Brain microvascular endothelial cell (primary cell): ENCODE data around the gene MEGF11.

ENCODE experiments used
- DNase-seq: peaks from one replicate; pipeline ENCODE4 v3.0.0-alpha.2; 2020
- H3K27ac ChIP-seq: fragments of 250-450 bp; sonication (Bioruptor Pico); 2 replicates; pipeline ENCODE4 v1.5.1; 2020; ENCODE audit warnings: mild to moderate bottlenecking, moderate library complexity
- H3K27me3 ChIP-seq: fragments of 250-450 bp; sonication (Bioruptor Pico); replicated peaks from 2 replicates; pipeline ENCODE4 v1.5.1; 2020; ENCODE audit warnings: mild to moderate bottlenecking
- H3K36me3 ChIP-seq: fragments of 250-450 bp; sonication (Bioruptor Pico); replicated peaks from 2 replicates; pipeline ENCODE4 v1.5.1; 2020; ENCODE audit warnings: mild to moderate bottlenecking
- H3K4me3 ChIP-seq: 2 replicates; pipeline ENCODE4 v1.5.1; 2011; ENCODE audit warnings: low read depth, mild to moderate bottlenecking, control low read depth, low read length, moderate library complexity
- in situ Hi-C: cut with HindIII; loops from 2 replicates; pipeline ENCODE4 v1.10.0; 2017; ENCODE audit warnings: low sequenced_read_pairs, low pct_ligation_motif_present
- TF ChIP-seq, protein P1 (sequence below): IDR thresholded peaks from 2 replicates; pipeline ENCODE4 v1.5.1; 2011; ENCODE audit warnings: low read depth, mild to moderate bottlenecking, moderate library complexity, low read length, control low read depth, inconsistent platforms; ENCODE audit errors: missing control alignments

The MEGF11 gene

GRCh38 chr15:65937054-65937453 is 316.5 kb downstream of the MEGF11 start:
- Histone ChIP-seq H3K36me3 (no peaks in the 10 kb centered on the region), H3K4me3 (no peak overlapping the region), H3K27me3 (no peaks in the 10 kb centered on the region), H3K27ac (no peak overlapping the region)
- TF ChIP-seq, protein P1, sequence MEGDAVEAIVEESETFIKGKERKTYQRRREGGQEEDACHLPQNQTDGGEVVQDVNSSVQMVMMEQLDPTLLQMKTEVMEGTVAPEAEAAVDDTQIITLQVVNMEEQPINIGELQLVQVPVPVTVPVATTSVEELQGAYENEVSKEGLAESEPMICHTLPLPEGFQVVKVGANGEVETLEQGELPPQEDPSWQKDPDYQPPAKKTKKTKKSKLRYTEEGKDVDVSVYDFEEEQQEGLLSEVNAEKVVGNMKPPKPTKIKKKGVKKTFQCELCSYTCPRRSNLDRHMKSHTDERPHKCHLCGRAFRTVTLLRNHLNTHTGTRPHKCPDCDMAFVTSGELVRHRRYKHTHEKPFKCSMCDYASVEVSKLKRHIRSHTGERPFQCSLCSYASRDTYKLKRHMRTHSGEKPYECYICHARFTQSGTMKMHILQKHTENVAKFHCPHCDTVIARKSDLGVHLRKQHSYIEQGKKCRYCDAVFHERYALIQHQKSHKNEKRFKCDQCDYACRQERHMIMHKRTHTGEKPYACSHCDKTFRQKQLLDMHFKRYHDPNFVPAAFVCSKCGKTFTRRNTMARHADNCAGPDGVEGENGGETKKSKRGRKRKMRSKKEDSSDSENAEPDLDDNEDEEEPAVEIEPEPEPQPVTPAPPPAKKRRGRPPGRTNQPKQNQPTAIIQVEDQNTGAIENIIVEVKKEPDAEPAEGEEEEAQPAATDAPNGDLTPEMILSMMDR, result no peak
- no peak for DNase-seq
- in situ Hi-C loops, result no loop called here

- Histone ChIP-seq H3K27me3 (no peaks in the 10 kb centered on the region), H3K27ac (no peak overlapping the region), H3K4me3 (no peak overlapping the region), H3K36me3 (no peaks in the 10 kb centered on the region)
- TF ChIP-seq, protein P1, result no peak
- DNase-seq, result no peak
- in situ Hi-C loops, result no loop called here
Measured at GRCh38 chr15:65936282-65936681, 317.3 kb downstream of the MEGF11 start.

GRCh38 chr15:65935391-65935790 is 318.2 kb downstream of the MEGF11 start:
- Histone ChIP-seq H3K27me3 (no peaks in the 10 kb centered on the region), H3K4me3 (no peak overlapping the region), H3K27ac (no peak overlapping the region), H3K36me3 (no peaks in the 10 kb centered on the region)
- TF ChIP-seq, protein P1, result no peak
- no peak for DNase-seq
- in situ Hi-C loops, result no loop called here

DNA sequence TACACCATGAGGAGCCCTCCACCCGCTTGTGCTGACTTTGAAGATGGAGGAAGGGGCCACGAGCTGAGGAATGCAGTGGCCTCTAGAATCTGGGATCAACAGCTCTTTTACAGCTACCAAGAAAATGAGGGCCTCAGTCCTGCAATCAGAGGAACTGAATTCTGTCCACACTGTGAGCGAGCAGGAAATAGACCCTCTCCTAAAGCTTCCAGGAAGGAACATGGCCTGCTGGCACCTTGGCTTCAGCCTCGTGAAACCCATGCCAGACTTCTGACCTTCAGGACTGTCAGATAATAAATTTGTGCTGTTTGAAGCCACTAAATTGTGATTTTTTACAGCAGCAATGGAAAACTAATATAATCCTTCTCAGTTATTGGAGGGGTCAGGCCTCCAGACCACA is 322.3 kb downstream of the MEGF11 start:
- H3K27me3 ChIP-seq, result no peaks in the 10 kb centered on the region
- DNase-seq, result no peak
- in situ Hi-C loops, result no loop called here
- H3K36me3 ChIP-seq, result no peaks in the 10 kb centered on the region
- TF ChIP-seq, protein P1, result no peak
- H3K27ac ChIP-seq, result no peak overlapping the region
- no peak overlapping the region for H3K4me3 ChIP-seq

DNA sequence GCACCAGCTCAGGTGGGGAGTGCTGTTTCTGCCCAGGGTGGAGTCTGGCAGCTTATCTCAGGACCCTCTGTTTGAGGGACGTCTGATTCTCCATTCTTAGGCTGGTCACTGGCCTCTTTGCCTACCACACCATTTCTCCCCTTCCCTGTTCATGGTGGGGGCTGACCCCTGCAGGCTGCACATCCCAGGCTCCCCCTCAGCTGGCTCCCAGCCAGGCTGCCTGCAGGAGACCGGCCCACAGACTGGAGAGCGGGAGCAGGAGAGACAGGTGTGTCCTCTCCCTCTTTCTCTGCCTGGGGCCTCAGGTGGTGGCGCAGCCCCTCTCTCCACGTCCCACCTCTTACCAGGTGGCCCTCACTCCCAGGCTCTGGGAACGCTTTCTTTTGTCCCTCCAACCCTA is 323.4 kb downstream of the MEGF11 start:
- H3K27me3 ChIP-seq, result no peaks in the 10 kb centered on the region
- no peak overlapping the region for H3K4me3 ChIP-seq
- no peak for DNase-seq
- TF ChIP-seq, protein P1, result no peak
- in situ Hi-C loops, result no loop called here
- no peak overlapping the region for H3K27ac ChIP-seq
- no peaks in the 10 kb centered on the region for H3K36me3 ChIP-seq

DNA sequence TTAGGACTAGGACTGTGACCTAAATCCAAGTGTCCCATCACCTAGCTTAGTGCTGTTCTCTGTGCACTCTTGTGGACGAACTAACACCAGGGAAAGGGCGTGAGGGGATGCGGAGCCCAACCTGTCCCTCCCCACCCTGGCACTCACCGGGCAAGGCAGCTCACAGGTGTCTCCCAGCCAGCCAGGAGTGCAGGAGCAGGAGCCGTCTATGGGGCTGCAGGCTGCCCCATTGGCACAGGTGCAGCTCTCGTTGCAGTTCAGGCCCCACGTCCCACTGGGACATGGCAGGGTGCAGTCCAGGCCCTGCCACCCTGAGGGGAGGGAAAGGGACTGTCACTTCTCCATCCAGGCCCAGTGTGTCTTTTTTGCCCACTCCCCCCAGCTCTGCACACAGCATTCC is 324.0 kb downstream of the MEGF11 start:
- in situ Hi-C loops, result no loop called here
- TF ChIP-seq, protein P1, result no peak
- DNase-seq, result no peak
- Histone ChIP-seq H3K27me3 (no peaks in the 10 kb centered on the region), H3K4me3 (no peak overlapping the region), H3K36me3 (no peaks in the 10 kb centered on the region), H3K27ac (no peak overlapping the region)
